Stomach (tissue), 4 donors: ENCODE results near the gene ZNF827.

ENCODE experiments used
- CTCF ChIP-seq, 7 experiments: fragments of 450-650 bp in 4 of 7; fragments of 200-600 bp in 3 of 7; sonication (generic) in 3 of 7; IDR thresholded peaks; one replicate each; pipeline ENCODE4 v1.5.1; 2016 to 2019; ENCODE audit warnings: antibody characterized with exemption in 7 of 7, control low read depth in 2 of 7, mild to moderate bottlenecking in 1 of 7
- EP300 ChIP-seq: sonication (generic); formaldehyde crosslinking; IDR thresholded peaks from one replicate; pipeline ENCODE4 v1.6.1; 2017; ENCODE audit warnings: antibody characterized with exemption
- POLR2A ChIP-seq, 4 donors: fragments of 450-650 bp; IDR thresholded peaks; one replicate each; pipeline ENCODE4 v1.6.1; 2016; ENCODE audit warnings: antibody characterized with exemption in 4 of 4, control low read depth in 2 of 4, mild to moderate bottlenecking in 1 of 4, moderate library complexity in 1 of 4

GRCh38 chr4:145976680-145977079 is 38.1 kb upstream of the ZNF827 start:
- no peak for TF ChIP-seq CTCF (IDR thresholded peaks at IDR 0.05)
- no peak for TF ChIP-seq EP300
- TF ChIP-seq POLR2A (IDR thresholded peaks at IDR 0.05) = no peak
